Measurements from ENCODE around the gene PMAIP1. TPM values are rescaled to one million over a fixed set of nuclear protein-coding genes. Genes with fewer than 3 reads are reported as not detected.
"Not testable (repeated sequence)": the region's sequence is repeated elsewhere in the genome, so short reads cannot be mapped to it uniquely, and the experiment has no call there.

The PMAIP1 gene
- 23.4 TPM for total RNA-seq

DNA sequence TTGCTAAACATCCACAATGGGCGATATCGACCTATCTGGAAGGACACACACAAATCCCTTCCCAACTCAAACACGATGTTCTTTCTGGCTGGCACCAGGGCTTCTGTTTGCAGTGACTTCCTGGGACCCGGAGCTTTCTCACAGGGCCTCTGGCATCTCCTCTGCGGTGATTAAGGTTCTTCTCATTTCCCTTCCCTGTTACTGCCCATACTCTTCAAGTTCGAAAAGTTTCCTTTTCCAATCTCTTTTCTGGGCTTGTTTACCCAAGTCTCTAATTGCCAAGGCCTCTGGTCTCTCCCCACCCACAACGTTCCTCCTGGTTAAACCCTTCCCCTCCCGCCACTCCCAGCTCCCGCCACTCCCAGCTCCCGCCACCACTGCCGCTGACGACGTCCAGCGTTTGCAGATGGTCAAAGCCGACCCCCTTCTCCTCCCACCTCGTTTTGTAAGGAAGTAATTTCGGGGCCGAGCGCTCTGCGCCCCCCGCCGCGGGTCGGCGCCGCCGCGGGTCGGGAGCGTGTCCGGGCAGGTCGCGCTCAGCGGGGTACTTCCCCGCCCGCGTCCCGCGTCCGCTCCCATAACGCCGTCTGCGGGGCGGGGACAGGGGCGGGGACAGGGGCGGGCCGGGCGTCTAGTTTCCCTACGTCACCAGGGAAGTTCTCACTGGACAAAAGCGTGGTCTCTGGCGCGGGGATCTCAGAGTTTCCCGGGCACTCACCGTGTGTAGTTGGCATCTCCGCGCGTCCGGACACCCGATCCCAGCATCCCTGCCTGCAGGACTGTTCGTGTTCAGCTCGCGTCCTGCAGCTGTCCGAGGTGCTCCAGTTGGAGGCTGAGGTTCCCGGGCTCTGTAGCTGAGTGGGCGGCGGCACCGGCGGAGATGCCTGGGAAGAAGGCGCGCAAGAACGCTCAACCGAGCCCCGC lies at the start of gene PMAIP1:
Gene PMAIP1 (plus strand): TSS at position 699 of the 924 bp plus-strand sequence. CDS start 182 bp downstream, at position 881.
- DNase-seq (ENCODE audit: low read depth in 2 of 3, low spot score in 2 of 3) = peak; percentile 70 to 92 (median 86)

DNA sequence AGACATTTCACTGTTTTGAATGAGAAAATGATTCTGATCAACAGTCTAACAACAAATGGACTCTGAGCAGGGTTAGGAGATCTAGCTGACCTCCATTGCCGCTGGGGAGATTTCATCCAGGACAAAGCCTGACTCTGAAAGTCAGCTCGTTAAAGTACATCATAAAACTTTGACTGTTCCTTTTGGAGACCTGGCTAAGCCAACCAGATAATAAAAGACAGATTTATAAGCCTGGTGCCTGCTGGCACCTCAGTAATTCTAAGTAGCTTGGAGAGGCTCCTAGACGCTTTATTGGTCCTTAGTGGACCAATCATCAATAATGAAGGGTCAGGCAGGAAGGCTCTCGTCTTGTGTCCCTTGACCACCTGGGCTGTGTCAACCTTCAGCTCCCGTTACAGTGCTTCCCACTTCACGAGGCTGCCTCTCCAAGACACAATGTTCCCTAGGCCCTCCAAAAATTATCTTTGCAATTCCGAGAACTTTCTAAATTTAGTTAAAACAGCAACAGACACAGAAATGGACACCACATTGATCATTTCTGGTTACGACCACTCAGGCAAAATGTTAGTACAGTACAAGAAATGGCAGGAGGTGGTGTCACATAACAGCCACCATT lies 47.9 kb upstream of the PMAIP1 start:
- DNase-seq (ENCODE audit: low read depth in 2 of 3, low spot score in 2 of 3) = no peak

DNA sequence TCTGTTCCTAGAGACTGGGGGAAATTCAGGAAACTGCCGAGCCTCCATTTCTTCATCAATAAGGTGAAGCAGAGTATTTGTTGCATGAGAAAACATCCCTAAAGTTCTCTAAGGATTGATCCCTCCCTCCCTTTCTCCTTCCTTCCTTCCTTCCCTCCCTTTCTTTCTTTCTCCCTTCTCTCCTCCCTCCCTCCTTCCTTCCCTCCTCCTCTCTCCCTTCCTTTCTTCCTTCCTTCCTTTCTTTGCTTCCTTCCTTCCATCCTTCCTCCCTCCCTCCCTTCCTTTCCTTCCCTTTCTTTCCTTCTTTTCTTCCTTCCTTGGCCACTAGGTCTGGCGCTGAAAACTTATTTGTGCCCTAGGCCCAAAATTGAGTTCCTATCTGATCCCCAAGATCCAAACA lies 47.2 kb upstream of the PMAIP1 start:
- no peak for DNase-seq (ENCODE audit: low read depth in 2 of 3, low spot score in 2 of 3)

DNA sequence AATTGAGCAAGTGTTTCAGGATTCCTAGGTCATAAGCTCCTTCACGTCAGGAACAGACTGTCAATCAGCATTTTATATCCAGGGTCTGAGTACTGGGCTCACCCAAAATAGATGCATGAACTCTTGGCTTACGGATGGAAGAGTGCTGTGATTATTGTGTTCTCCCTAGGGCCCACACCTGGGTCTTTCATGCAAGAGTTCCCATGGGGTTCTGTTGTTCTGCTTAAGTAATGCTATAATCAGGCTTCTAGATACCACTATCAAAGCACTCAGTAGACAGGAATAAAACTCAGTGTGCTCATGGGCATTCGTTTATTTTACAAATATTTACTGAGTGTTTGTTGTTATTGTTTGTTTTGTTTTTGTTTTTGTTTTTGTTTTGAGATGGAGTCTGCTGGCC lies 46.4 kb upstream of the PMAIP1 start:
- no peak for DNase-seq (ENCODE audit: low read depth in 2 of 3, low spot score in 2 of 3)

GRCh38 chr18:59853988-59854387 lies 45.8 kb upstream of the PMAIP1 start:
- DNase-seq (ENCODE audit: low read depth in 2 of 3, low spot score in 2 of 3) = not testable (repeated sequence)

GRCh38 chr18:59861009-59861408 lies 38.8 kb upstream of the PMAIP1 start:
- no peak for DNase-seq (ENCODE audit: low read depth in 2 of 3, low spot score in 2 of 3)

DNA sequence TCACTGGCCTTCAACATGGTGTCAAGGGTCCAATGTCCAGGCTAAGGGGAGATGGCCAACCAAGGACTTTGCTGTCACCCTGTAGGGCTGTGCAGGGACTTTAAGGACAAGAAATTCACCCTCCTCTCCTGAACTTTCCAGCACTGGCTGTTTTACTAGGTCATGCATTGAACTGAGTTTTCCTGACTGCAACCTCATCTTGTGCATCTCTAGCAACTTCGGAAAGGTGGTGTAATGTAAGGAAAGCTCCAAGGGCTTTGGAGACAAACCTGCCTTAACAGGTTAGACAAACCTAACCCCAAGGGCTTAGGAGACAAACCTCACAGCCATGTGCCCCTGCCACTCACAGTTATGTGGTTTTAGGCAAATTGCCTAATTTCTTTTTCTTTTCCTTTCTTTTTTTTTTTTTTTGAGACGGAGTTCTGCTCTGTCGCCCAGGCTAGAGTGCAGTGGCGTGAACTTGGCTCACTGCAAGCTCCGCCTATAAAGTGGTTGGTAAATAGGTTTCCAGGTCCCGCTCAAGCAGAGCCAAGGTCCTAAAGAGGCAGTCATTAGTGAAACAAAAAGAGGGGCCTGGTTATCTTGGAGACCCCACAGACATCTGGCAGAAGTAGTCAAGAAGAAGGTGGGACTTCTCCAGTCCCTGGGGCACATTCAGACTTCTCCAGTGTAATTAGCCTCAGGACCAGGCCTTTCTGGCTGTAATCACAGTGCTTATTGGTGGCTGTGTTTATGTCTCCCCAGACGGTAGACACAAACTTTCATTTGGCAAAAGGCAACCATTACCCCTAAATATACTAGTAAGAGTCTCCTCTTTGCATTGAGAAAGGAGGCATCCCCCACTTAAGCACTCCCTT lies 37.6 kb upstream of the PMAIP1 start:
- DNase-seq (ENCODE audit: low read depth in 2 of 3, low spot score in 2 of 3) = no peak

GRCh38 chr18:59865241-59865986 lies 34.4 kb upstream of the PMAIP1 start:
- no peak for DNase-seq (ENCODE audit: low read depth in 2 of 3, low spot score in 2 of 3)

DNA sequence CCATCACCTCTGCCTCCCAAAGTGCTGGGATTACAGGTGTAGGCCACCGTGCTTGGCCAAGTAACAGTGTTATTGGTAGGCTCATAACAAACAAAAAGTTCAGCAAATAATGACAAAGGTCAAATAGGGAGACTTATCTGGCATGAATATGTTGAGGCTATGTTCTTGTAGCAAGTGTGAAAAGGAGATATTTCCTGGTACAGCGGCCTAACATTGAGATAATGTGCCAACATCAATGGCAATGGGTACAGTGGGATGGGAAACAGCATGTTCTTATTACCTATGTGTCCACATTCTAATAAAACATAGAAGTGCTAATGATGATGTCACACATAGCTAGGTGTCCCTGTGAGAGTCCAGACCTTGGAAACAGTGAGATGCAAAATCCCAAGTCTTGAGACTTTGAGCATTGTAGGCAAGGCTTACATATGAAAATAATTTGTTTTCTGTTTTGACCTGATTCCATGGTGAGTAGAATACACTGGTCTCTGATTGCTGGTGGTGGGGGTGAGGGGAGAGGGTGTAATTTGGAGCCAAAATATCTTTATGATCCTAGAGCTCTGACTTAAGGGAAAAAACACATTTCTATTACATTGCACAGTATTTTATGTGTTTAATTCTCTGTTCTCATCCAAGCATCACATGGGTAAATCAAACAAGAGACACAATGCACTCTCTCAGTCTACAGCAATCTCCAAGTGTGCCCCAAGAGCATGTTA lies 33.1 kb upstream of the PMAIP1 start:
- no peak for DNase-seq (ENCODE audit: low read depth in 2 of 3, low spot score in 2 of 3)

GRCh38 chr18:59867337-59868104 lies 32.3 kb upstream of the PMAIP1 start:
- DNase-seq (ENCODE audit: low read depth in 2 of 3, low spot score in 2 of 3) = no peak

GRCh38 chr18:59870623-59871130 lies 29.1 kb upstream of the PMAIP1 start:
- no peak for DNase-seq (ENCODE audit: low read depth in 2 of 3, low spot score in 2 of 3)

DNA sequence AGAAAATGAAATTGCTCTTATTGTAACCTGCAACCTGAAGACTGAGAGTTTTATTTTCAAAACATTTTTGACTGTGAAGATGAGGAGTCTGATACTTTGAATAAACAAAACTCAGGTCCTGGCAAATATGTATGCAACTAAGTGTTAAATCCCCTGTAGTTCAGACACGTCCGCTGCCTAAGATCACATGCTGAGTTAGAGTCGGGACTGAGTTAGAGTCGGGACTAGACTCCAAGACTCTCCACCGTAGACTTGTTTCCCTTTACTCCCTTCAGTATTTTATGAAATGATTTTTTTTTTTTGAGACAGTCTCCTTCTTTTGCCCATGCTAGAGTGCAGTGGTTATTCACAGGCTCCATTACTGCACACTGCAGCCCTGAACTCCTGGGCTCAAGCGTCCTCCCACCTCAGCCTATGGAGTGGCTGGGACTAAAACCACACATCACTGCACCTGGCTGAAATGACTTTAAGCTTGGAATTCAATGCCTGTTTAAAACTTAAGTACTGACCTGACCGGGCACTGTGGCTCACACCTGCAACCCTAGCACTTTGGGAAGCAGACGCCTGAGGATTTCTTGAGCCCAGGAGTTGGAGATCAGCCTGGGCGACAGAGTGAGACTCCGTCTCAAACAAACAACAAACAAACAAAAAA lies 28.0 kb upstream of the PMAIP1 start:
- DNase-seq (ENCODE audit: low read depth in 2 of 3, low spot score in 2 of 3) = no peak

- no peak for DNase-seq (ENCODE audit: low read depth in 2 of 3, low spot score in 2 of 3)
Observed at GRCh38 chr18:59873641-59874040, 26.2 kb upstream of the PMAIP1 start.

DNA sequence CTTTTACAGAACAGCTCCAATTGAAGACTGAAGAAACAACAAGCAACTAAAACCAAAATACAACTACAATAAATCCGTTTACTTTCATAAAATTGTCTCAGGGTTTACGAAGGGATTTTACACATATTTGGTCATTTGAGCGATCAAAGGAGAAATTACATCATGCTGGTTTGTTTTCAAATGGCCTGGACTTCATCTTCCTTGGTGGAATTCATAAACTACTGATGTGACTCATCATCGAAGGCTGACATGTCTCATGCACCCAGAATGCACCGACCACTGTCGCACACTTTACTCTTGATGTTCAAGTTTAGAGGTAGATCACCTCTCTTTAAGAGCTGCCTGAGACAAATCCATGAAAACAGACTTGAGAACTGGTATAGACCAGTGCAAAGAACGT lies 25.6 kb upstream of the PMAIP1 start:
- DNase-seq (ENCODE audit: low read depth in 2 of 3, low spot score in 2 of 3) = no peak

DNA sequence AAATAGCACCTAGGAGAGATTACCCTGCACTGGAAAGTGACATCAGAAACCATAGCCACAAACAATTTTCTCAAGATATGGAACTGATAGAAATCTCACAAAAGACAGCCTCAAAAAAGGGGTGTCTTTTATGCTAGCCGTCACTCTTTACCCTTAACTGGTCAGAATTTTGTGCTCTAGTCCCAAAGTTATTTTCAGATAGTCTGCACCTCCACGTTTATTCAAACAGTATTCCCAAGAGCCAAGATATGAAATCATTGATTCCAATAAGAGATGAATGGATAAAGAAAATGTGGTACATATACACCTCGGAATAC lies 23.5 kb upstream of the PMAIP1 start:
- DNase-seq (ENCODE audit: low read depth in 2 of 3, low spot score in 2 of 3) = no peak

GRCh38 chr18:59877361-59877760 lies 22.4 kb upstream of the PMAIP1 start:
- peak in 2 of 3 donors; percentile 65 to 75 for DNase-seq (ENCODE audit: low read depth in 2 of 3, low spot score in 2 of 3)

- no peak for DNase-seq (ENCODE audit: low read depth in 2 of 3, low spot score in 2 of 3)
Observed at GRCh38 chr18:59878644-59879043, 21.2 kb upstream of the PMAIP1 start.

Data from hematopoietic multipotent progenitor cell (in vitro differentiated cells).